Activated T-cell treated with anti-CD3 and anti-CD28 coated beads for 1 hour (primary cell): Measurements from ENCODE around the gene IRAK2.
"Not testable (repeated sequence)": the region's sequence is repeated elsewhere in the genome, so short reads cannot be mapped to it uniquely, and the experiment has no call there.

Experiments
- DNase-seq: peaks from one replicate; pipeline ENCODE4 v3.0.0-alpha.2; 2020; ENCODE audit warnings: low read depth

IRAK2 gene

DNA sequence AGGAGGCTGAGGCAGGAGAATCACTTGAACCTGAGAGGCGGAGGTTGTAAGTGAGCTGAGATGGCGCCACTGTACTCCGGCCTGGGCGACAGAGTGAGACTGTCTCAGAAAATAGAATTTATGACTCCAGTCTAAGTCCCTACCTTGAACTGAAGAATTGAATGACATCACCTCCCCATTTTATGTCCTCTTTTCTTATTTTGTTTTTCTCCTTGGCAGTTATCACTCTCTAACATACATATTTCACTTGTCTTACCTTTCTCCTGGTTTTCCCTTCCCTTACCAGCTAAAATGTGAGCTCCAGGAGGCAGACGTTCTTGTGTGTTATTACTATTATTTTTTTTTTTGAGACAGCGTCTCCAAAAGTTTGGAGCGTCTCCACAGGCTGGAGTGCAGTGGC is 91.1 kb downstream of the IRAK2 start:
- no peak for DNase-seq

DNA sequence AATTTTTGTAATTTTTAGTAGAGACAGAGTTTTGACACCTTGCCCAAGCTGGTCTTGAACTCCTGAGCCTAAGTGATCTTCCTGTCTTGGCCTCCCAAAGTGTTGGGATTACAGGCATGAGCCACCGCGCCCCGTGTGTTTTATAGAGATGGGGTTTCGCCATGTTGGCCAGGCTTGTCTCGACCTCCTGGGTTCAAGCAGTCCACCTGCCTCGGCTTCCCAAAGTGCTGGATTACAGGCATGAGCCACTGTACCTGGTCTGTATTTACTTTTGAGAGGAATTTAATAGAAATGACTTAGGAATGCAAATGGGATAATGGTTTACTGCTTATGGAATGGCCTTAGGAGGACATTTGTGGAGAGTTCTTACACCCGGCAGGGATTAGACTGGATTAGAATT is 94.3 kb downstream of the IRAK2 start:
- DNase-seq: no peak

DNA sequence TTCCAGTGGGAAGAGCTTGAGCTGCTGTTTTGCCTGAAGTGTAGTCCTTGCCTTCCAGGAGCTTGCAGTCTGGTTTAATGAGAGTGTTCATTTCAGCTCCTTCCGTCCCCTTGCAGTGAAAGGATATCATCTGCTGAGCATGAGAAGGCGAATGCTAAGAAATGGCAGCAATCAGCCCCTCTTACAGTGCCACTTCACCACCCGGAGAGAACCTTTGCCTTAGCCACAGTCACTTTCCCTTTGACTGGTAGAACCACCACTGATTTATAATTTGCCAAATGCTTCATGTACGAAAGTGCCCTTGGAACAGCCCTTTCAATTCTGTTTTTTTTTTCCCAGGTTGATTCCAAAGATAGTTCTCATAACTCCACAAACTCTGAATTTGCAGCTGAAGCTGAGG is 95.1 kb downstream of the IRAK2 start:
- no peak for DNase-seq

DNA sequence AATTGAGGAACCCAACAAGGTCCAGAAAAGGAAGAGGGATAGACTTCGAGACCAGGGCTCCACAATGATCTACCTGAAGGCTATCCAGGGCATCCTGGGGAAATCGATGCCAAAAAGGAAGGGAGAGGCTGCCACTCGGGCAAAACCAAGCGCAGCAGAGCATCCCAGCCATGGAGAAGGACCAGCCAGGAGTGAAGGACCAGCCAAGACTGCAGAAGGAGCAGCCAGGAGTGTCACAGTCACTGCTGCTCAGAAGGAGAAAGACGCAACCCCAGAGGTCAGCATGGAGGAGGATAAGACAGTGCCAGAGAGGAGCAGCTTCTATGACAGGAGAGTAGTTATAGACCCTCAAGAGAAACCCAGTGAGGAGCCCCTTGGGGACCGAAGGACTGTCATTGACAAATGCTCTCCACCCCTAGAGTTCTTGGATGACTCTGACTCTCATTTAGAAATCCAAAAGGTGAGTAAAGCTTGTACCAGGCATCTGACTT is 95.5 kb downstream of the IRAK2 start:
- DNase-seq: no peak

DNA sequence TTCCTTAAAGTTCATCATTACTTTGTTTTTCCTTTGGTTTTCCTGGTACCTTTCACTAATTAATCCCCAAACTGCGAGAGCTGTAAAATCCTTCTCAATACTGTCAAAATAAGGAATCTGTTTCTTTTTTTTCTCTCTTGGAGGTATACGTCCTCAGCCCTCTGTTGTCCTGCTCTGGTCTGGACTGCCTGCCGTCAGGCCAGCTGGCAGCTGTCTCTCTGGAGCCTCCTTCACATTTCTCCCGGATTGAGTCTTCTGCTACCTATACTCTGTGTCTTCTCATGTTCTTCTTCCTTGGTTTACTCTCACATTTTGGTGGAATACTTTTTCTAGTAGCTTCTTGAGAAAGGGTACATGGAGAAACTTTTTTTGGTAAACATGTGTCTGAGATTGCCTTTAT is 97.3 kb downstream of the IRAK2 start:
- no peak for DNase-seq

- peak; percentile 54 for DNase-seq
These were observed 99.1 kb downstream of the IRAK2 start for GRCh38 chr3:10263646-10264363.

DNA sequence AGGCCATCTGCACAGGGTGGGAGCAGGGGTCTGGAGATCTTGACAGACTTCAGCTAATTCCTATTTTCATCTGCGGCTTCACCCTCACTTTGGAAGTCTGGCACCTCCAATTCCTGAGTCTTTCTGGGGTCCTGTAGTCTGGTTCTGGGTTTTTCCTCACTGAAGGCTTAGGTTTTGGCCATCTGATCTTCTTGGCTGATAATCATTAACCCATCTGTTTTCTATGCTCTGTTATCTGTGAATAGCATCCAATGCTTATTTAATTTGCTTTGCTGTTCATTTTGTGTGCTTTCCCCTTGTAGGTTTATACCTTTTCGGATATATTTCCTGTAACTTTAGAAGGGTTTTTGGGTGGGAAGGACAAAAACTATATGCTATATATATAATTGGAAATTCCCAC is 101.1 kb downstream of the IRAK2 start:
- DNase-seq: no peak

- not testable (repeated sequence) for DNase-seq
These were observed 102.2 kb downstream of the IRAK2 start for GRCh38 chr3:10266936-10267335.

GRCh38 chr3:10268116-10268515 is 103.4 kb downstream of the IRAK2 start:
- DNase-seq: no peak

GRCh38 chr3:10268930-10269329 is 104.2 kb downstream of the IRAK2 start:
- DNase-seq: no peak

DNA sequence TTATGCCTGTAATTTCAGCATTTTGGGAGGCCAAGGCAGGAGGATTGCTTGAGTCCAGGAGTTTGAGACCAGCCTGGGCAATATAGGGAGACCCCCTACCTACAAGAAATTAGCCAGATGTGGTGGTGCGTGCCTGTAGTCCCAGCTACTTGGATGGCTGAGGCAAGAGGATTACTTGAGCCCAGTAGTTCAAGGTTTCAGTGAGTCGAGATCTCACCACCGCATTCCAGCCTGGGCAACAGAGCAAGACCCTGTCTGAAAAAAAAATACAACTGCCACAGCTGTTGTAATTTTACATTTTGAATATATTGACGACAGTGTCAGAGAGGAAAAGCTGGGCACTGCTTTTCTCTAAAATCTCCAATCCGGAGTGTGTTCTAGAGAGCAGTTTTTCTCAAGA is 104.7 kb downstream of the IRAK2 start:
- no peak for DNase-seq

GRCh38 chr3:10272476-10272875 is 107.8 kb downstream of the IRAK2 start:
- not testable (repeated sequence) for DNase-seq

DNA sequence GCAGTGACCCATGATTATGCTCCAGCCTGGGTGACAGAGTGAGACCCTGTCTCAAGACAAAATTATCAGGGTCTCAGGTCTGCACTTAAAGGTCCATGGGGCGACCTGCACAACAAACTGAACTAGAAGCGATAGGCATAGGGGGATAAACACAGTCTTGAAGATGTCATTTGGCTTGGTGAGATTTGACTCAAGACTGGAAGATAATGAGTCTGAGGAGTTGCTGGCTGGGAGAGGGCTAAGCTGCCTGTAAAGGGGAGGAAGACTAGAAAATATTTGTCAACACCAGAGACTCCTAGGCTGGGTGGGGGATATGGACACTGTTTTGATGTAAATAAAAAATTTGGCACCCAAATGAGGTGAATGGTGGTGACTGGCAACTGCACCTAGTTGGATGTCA is 108.3 kb downstream of the IRAK2 start:
- DNase-seq: no peak

DNA sequence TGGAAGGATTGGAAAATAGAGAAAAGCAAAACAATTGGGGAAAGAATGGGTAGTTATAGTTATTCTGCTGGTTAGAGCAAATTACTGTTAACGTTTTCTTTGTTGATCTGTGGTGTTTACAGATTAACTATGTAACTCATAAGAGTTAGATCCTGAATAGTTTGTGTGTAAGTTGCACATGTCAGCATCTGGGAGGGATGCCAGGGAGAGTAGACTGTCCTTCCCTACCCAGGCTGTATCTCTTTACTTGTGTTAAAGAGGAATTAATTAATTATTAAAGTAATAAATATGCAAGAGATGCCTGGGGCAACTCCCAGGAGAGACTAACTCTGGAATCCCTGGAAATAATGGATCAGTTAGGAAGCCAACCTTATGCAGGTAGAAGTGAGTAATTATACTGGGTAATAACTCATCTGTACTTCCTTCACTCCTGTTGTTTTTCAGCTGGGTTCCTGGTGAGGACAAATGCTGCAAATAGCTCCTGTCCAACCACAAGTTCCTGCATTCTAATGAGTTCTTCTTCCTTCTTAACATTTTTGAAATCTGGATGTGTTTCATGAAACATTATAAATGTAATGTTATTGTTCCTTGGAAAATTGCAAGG is 109.1 kb downstream of the IRAK2 start:
- no peak for DNase-seq

DNA sequence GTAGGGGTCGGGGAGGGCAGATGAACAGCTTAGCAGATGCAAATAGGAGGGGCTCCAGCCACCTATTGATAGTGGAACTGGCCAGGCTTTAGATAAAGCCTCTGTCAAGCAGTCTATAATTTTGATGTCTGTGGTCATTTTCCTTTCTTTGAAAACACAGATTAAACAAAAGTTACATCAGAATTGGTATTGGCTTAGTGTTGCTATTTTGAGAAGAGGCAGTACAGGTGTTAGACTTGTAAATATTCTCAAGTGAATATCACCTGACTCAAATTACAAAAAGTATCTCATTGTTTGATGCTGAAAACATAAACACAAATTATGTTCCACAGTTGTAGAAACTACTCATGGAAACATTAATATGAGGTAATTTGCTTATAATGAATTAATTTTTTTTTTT is 109.9 kb downstream of the IRAK2 start:
- no peak for DNase-seq

- no peak for DNase-seq
These were observed 112.5 kb downstream of the IRAK2 start for GRCh38 chr3:10277115-10277625.

DNA sequence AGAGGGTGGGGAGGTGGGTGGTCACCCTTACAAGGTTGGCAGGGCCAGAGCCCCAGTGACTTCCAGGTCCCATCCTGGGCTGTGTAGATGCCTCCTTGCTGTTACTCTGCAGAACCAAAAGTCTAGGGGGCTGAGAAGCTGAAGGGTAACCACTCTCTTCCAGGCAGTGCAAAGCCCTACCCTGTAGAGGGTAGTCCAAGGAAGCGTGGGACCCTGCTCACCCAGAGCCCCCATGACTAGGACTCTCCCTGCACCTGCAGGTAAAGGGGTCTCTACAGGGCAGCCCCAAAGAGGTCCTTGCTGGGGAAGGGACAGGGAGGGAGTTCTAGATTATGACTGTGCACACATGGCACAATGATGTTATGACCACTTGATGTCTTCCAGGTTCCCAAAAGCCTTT is 113.8 kb downstream of the IRAK2 start:
- no peak for DNase-seq

GRCh38 chr3:10279384-10280176 is 114.9 kb downstream of the IRAK2 start:
- no peak for DNase-seq

GRCh38 chr3:10280177-10280529 is 115.4 kb downstream of the IRAK2 start:
- no peak for DNase-seq

DNA sequence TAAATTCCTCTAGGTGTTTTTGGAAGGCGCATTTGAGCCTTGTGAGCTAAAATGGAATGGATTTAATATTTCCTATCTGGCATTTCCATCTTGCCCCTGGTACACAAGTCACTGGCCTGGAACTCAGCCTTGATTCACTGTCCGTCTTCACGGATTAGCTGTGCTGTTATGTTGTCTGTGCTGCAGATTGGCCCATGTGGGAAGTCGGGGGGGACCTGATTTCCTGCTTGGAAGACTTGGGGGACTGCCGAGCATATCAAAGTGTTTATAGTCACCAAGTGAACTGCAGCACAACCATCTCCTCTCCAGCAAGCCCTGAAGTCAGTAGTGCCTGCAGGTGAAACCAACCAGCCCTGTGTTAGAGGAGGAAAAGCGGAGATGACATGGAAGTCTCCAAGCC is 115.9 kb downstream of the IRAK2 start:
- DNase-seq: no peak

GRCh38 chr3:10281951-10282350 is 117.2 kb downstream of the IRAK2 start:
- DNase-seq: no peak

GRCh38 chr3:10283638-10284037 is 118.9 kb downstream of the IRAK2 start:
- DNase-seq: no peak

GRCh38 chr3:10284496-10284895 is 119.8 kb downstream of the IRAK2 start:
- no peak for DNase-seq
